ENCODE measurements around the gene SAP30BP. TPM values are rescaled to one million over a fixed set of nuclear protein-coding genes. Genes with fewer than 3 reads are reported as not detected.

SAP30BP gene
- total RNA-seq, 1 donor from 2014 or later: 107 TPM

- no peak for DNase-seq (ENCODE audit: low spot score)
- no peak for ATAC-seq
- intact Hi-C loops (cut with DNase I): no loop called here
Measured at GRCh38 chr17:75729351-75729750, 62.2 kb downstream of the SAP30BP start.

GRCh38 chr17:75730065-75730464 lies 62.9 kb downstream of the SAP30BP start:
- intact Hi-C loops (cut with DNase I): no loop called here

GRCh38 chr17:75731086-75731715 lies 64.1 kb downstream of the SAP30BP start:
- DNase-seq (ENCODE audit: low spot score): no peak
- intact Hi-C loops (cut with DNase I): no loop called here
- peak; percentile 8 for ATAC-seq

More at GRCh38 chr17:75730065-75730464, 62.9 kb downstream of the SAP30BP start:
- DNase-seq (ENCODE audit: low spot score) (no peak), ATAC-seq (no peak)

GRCh38 chr17:75731716-75732498 lies 64.8 kb downstream of the SAP30BP start:
- no peak for DNase-seq (ENCODE audit: low spot score)
- intact Hi-C loops (cut with DNase I): no loop called here
- no peak for ATAC-seq

- no peak for DNase-seq (ENCODE audit: low spot score)
- no peak for ATAC-seq
- intact Hi-C loops (cut with DNase I): no loop called here
Measured at GRCh38 chr17:75733471-75733870, 66.3 kb downstream of the SAP30BP start.

- intact Hi-C loops (cut with DNase I): no loop called here
- no peak for ATAC-seq
- no peak for DNase-seq (ENCODE audit: low spot score)
Measured at GRCh38 chr17:75734674-75735294, 67.6 kb downstream of the SAP30BP start.

GRCh38 chr17:75736173-75736835 lies 69.2 kb downstream of the SAP30BP start:
- intact Hi-C loops (cut with DNase I): no loop called here
- DNase-seq (ENCODE audit: low spot score) (no peak), ATAC-seq (no peak)

- no peak for ATAC-seq
- DNase-seq (ENCODE audit: low spot score): no peak
- intact Hi-C loops (cut with DNase I): no loop called here
Measured at GRCh38 chr17:75737133-75737962, 70.2 kb downstream of the SAP30BP start.

- ATAC-seq (peak; percentile 53), DNase-seq (ENCODE audit: low spot score) (peak; percentile 73)
- intact Hi-C loops (cut with DNase I): no loop called here
Measured at GRCh38 chr17:75738218-75738802, 71.2 kb downstream of the SAP30BP start.

- intact Hi-C loops (cut with DNase I): no loop called here
Measured at GRCh38 chr17:75739174-75739573, 72.0 kb downstream of the SAP30BP start.

GRCh38 chr17:75739801-75740200 lies 72.7 kb downstream of the SAP30BP start:
- DNase-seq (ENCODE audit: low spot score) (no peak), ATAC-seq (no peak)
- intact Hi-C loops (cut with DNase I): no loop called here

More at GRCh38 chr17:75739174-75739573, 72.0 kb downstream of the SAP30BP start:
- no peak for ATAC-seq
- DNase-seq (ENCODE audit: low spot score): no peak

- intact Hi-C loops (cut with DNase I): no loop called here
- DNase-seq (ENCODE audit: low spot score): no peak
- no peak for ATAC-seq
Measured at GRCh38 chr17:75740215-75740614, 73.1 kb downstream of the SAP30BP start.

GRCh38 chr17:75740631-75741077 lies 73.5 kb downstream of the SAP30BP start:
- intact Hi-C loops (cut with DNase I): no loop called here
- DNase-seq (ENCODE audit: low spot score) (no peak), ATAC-seq (no peak)

- no peak for ATAC-seq
- DNase-seq (ENCODE audit: low spot score): no peak
- intact Hi-C loops (cut with DNase I): no loop called here
Measured at GRCh38 chr17:75742337-75742736, 75.2 kb downstream of the SAP30BP start.

GRCh38 chr17:75743625-75744206 lies 76.6 kb downstream of the SAP30BP start:
- intact Hi-C loops (cut with DNase I): no loop called here
- no peak for DNase-seq (ENCODE audit: low spot score)
- no peak for ATAC-seq

- ATAC-seq (no peak), DNase-seq (ENCODE audit: low spot score) (no peak)
- intact Hi-C loops (cut with DNase I): loop anchor here (2.0 to 5.0 kb wide), 2 partner anchors 72 to 116 kb away; partner anchors contain the start of gene SMIM5
Measured at GRCh38 chr17:75748706-75749105, 81.6 kb downstream of the SAP30BP start.

- intact Hi-C loops (cut with DNase I): loop anchor here (2.0 to 5.0 kb wide), 2 partner anchors 73 to 117 kb away; partner anchors contain the start of gene SMIM5
- DNase-seq (ENCODE audit: low spot score): peak; percentile 94
- peak; percentile 81 for ATAC-seq
Measured at GRCh38 chr17:75749545-75750389, 82.6 kb downstream of the SAP30BP start.

All from sciatic nerve (tissue), 2 donors.